Stomach (tissue), 4 donors: Measurements from ENCODE around the gene TLL2.

ENCODE experiments used
- EP300 ChIP-seq: sonication (generic); formaldehyde crosslinking; IDR thresholded peaks from one replicate; pipeline ENCODE4 v1.6.1; 2017; ENCODE audit warnings: antibody characterized with exemption
- TF ChIP-seq, protein P1 (sequence below), 7 experiments: fragments of 450-650 bp in 4 of 7; fragments of 200-600 bp in 3 of 7; sonication (generic) in 3 of 7; IDR thresholded peaks; one replicate each; pipeline ENCODE4 v1.5.1; 2016 to 2019; ENCODE audit warnings: antibody characterized with exemption in 7 of 7, control low read depth in 2 of 7, mild to moderate bottlenecking in 1 of 7

DNA sequence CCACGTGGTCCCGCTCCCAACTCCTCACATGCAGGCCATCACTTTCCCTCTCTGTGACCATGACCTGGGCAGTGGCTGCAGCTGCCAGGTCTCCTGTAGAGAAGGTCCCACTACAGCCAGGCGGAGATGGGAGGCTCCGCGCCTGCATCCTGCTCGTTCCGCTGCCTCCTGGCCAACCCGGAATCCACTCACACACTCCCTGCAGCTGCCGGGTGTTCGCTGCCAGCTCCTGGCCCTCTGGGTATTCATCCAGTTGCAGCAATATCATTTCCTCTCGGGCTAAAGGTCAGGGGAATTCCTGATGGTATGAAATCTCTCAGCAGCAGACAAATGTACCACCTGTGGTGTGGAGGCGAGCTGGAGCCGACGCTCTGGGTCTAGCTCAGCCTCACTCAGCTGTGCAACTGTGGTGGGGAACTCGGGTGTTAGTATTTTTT lies 65.7 kb downstream of the TLL2 start:
- TF ChIP-seq, protein P1, sequence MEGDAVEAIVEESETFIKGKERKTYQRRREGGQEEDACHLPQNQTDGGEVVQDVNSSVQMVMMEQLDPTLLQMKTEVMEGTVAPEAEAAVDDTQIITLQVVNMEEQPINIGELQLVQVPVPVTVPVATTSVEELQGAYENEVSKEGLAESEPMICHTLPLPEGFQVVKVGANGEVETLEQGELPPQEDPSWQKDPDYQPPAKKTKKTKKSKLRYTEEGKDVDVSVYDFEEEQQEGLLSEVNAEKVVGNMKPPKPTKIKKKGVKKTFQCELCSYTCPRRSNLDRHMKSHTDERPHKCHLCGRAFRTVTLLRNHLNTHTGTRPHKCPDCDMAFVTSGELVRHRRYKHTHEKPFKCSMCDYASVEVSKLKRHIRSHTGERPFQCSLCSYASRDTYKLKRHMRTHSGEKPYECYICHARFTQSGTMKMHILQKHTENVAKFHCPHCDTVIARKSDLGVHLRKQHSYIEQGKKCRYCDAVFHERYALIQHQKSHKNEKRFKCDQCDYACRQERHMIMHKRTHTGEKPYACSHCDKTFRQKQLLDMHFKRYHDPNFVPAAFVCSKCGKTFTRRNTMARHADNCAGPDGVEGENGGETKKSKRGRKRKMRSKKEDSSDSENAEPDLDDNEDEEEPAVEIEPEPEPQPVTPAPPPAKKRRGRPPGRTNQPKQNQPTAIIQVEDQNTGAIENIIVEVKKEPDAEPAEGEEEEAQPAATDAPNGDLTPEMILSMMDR (IDR thresholded peaks at IDR 0.05) = no peak
- TF ChIP-seq EP300 = no peak
